ENCODE results near the gene IFNGR2.
"Not testable (repeated sequence)": the region's sequence is repeated elsewhere in the genome, so short reads cannot be mapped to it uniquely, and the experiment has no call there.

The IFNGR2 gene

DNA sequence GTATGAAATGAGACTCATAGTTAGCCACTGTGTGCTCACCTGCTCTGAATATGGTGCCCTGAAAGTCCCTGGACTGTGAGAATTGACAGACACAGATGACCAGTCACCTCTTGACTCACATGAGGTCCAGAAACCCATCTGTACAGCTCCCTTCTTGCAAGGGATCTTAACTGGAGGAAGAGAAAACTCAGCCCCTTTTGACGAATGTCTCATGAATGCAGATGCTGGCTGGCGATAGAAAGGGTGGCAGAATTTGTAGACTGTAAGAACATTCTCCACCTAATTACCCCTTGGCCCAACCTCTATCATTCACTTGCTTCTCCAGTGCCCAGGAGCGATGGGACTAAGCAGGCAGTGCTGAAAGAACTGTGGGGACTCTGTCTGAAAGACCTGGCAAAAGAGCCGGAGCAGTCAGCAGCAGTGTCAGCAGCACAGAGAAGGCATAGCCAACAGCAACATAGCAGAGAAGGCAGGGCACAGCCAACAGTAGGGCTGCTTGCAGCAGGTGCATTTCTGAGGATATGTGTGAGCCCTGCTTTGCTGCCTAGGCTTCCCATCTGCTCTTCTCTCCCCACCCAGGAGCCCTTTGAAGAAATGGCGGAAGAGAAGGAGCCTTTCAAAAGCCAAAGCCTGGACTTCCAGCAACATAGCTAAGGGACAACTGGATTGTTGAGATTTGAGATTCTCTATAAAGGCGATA, 25.8 kb upstream of the IFNGR2 start:
- DNase-seq (ENCODE audit: low read depth): no peak

DNA sequence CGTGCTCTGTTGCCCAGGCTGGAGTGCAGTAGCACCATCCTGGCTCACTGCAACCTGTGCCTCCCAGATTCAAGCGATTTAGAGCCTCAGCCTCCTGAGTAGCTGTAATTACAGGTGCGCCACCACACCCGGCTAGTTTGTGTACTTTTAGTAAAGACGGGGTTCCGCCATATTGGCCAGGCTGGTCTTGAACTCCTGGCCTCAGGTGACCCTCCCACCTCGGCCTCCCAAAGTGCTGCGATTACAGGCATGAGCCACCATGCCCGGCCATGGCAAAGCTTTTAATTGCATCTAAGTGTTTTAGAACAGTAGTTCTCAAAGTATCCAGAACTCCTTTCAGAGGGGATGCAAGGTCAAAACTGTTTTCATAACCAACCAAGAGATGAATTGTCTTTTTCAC, 25.1 kb upstream of the IFNGR2 start:
- DNase-seq (ENCODE audit: low read depth): no peak

DNA sequence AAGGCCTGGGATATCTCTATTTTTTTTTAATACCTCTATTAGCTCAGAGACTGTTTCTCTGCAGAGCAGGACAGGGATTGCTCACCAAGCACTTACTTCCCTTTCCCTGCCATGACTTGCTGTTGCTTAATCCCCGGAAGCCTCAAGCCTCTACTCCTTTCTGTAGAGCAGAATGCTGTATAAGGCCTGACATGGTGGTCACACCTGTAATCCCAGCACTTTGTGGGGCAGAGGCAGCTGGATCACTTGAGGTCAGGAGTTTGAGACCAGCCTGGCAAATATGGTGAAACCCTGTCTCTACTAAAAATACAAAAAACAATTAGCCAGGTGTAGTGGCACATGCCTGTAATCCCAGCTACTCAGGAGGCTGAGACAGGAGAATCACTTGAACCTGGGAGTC, 23.3 kb upstream of the IFNGR2 start:
- not testable (repeated sequence) for DNase-seq (ENCODE audit: low read depth)

DNA sequence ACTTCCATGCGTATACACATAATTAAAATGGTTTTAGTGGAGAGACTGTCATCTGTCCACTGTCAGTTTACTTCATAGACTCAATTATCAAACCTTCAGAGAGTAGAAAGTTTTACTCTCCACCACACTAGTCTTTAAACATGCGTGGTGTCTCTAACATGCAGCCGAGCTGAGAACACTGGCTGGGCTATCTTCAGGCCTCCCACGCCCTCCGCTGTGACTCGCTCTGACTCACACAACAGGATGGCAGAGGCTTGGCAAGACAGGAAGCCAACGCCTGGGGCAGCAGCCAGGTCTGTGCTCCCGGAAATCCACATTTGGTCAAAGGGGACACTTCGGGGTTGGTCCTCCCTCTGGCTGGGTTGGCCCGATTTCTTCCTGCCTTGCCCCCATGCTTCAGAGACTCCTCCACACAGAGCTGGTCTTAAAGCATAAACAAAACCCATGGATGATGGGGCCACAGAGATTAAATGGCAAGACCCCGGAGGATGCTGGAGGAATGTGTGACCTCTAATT, 22.7 kb upstream of the IFNGR2 start:
- peak; percentile 63 for DNase-seq (ENCODE audit: low read depth)

DNA sequence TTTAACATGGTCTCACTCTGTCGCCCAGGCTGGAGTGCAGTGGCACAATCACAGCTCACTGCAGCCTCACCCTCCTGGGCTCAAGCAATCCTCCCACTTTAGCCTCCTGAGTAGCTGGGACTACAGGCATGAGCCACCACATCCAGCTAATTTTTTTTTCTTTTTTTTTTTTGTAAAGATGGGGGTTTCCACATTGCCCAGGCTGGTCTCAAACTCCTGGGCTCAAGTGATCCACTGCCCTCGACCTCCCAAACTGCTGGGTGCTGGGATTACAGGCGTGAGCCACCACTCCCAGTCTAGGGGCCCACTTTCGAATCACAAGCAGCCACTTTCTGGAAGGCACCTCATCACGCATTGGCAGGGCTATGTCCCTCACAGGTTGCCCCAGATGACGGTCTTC, 21.8 kb upstream of the IFNGR2 start:
- DNase-seq (ENCODE audit: low read depth): not testable (repeated sequence)

DNA sequence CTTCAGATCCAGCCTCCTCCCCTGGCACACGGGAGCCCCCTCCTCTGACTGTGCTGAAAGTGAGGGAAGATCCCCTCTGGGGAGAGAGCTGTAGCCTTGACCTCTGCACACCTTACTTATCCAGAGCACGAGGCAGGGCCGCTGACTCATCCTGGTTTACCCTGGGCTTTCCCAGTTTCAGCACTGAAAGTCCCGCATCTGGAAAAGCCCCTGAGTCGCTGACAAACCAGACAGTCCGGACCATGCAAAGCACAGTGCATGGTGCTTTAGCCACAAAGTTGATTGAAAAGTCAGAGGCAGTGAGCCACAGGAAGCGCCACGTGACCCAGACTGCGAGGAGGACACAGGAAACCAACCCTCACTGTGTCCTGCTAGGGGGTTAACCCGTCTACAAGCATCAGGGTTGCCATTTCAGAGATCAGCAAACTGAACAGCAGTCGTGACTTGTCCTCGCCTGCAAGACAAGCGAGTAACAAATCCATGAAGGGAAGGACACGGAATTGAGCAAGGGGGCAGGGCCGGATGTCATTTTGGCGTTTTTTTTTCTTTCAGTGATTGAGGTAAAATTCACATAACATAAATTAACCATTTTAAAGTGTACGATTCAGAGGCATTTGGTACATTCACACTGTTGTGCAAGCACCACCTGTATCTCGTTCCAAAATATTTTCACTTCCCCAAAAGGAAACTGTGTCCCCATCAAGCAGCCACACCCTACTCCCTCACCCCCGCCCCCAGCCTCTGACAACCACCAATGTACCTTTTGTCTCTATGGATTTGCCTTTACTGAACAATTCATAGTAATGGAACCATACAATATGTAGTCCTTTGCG, 19.9 kb upstream of the IFNGR2 start:
- peak; percentile 32 for DNase-seq (ENCODE audit: low read depth)

DNA sequence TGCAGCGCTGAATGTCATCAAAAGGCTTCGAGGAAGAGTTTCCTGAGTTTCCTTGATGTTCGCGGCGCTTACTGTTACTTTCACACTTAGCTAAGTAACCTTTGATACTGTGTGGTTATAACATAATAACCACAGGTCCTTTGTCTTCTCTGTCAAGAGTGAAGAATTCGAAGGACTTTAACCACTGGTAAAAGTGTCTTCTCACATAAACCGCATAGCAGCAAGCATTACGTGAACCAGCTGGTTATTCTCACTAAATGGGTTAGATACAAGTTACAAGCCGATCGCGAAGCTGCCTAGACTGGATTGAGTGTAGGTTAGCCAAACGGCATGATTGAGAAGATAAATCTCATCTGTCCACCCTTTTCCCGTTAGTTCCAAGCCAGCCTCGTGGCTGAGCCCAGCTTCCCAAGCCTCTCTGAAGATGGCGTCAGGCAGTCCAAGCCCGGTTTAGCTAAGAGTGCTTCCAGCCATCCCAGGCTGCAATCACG, 18.3 kb upstream of the IFNGR2 start:
- DNase-seq (ENCODE audit: low read depth): no peak

DNA sequence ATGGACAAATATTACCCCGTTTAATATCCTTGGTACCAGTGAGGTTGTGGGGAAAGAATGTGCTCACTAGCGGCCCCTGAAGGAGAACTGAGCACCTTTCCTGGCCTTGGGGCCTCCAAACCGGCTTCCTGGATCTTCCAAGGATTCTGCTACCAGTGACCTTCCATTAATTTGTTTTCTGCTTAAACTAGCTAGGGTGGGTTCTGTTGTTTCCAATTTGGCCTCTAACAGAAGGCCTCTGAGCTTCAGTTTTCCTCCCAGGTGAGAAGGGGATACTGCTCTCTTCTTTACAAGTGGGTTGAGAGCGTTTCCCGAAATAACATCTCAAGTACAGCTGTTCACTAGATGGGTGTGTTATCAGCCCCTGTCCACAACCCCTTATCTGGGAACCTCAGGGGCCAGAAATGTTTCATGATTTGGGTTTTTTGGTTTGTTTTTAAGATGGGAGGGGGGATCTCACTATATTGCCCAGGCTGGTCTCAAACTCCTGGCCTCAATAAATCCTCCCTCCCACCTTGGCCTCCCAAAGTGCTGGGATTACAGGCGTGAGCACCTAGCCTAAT, 16.9 kb upstream of the IFNGR2 start:
- DNase-seq (ENCODE audit: low read depth): no peak

DNA sequence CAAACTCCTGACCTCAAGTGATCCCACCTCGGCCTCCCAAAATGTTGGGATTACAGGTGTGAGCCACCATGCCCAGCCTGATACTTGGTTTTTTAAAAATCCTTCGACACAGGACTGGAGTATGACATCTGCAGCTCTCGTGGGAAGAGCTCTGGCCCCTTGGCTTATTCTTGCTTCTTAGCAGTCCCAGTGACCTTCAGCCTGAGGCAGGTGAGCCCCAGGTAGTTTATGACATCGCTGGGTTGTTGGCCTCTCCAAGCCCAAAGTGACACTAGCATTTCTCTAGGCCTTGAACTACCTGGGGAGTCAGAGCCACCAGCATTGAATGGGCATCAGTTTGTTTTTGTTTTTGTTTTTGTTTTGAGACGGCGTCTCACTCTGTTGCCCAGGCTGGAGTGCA, 15.9 kb upstream of the IFNGR2 start:
- DNase-seq (ENCODE audit: low read depth): no peak

DNA sequence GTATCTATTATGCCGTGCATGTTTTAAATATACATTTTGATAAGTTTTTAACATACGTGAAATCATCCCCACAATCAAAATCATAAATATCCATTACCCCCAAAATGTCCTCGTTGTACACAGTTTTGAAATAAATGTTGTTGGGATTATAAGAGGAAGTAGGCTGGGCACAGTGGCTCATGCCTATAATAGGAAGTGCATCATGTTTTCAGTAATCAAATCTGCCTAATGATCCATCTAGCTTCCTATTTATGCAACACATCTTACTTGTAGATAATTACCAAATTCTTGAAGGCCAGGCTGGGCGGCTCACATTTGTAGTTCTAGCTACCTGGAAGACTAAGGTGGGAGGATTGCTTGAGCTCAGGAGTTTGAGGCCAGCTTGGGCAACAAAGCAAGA, 15.0 kb upstream of the IFNGR2 start:
- no peak for DNase-seq (ENCODE audit: low read depth)

DNA sequence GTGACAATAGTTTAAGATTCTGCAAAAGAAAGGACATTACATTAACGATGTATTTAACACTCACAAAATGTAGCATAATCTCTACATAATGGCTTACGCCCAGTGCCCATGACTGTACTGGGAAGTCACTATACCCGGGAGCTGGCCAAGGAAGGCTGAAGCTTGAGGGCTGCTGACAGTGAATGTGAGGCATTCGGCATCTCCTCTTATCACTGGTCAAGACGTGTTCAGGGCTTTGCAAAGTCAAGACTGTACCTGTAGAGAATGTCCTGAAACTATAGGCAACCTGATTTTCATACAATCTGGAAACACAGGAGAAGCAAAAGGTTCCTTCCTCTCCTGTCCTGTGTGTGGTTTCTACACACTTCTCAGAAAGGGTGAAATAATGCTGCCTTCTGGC, 12.7 kb upstream of the IFNGR2 start:
- no peak for DNase-seq (ENCODE audit: low read depth)

DNA sequence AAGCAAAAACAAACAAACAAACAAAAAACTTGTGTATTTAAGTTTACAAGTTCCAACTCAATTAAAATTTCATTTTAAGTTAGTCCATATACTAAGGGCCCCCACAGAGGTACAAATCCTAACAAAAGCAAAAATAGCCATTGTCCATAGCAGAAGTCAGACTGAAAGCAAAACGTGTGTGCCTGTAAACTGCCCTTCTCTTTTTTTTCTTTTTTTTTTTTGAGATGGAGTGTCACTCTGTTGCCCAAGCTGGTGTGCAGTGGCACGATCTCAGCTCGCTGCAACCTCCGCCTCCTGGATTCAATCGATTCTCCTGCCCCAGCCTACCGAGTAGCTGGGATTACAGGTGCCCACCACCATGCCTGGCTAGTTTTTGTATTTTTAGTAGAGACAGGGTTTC, 11.6 kb upstream of the IFNGR2 start:
- DNase-seq (ENCODE audit: low read depth): no peak

DNA sequence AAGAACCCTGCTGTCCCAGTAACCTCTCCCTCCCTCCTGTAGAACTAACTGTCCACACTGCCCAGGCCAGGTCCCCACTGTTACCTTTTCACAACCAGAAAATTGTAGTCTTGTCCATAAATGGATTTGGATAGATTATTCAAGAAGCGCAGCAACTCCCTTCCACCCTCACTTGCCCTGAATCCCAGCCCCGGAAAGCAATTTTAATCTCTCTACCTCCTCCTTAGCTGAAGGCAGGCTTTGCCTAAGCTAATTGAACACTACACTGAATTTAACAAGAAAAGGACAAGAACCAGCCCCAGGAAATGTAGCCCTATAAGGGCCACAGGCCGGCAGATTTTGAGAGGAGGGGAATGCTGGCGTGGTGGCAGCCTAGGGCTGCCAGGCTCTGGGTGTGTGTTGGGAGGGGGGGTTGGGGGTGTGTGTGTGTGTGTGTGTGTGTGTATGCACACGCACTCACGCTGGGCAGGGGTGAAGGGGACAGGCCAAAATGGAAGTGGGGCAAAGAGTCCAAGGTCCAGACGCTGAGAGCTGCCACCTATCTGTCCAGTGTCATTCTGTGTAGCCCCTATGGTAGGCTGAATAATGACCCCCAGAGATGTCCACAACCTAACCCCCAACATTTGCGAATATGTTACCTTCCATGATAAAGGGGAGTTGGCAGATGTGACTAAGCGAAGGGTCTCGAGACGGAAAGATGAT, 10.8 kb upstream of the IFNGR2 start:
- no peak for DNase-seq (ENCODE audit: low read depth)

DNA sequence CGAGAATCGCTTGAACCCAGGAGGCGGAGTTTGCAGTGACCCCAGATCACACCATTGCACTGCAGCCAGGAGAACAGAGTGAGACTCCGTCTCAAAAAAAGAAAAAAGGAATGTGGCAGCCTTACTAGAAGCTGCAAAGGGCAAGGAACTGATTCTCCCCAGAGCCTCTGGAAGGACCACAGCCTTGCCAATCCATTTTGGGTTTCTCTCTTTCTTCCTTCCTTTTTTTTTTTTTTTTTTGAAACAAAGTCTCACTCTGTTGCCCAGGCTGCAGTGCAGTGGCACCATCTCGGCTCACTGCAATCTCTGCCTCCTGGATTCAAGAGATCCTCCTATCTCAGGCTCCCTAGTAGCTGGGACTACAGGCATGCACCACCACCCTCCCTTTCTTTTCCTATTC, 9.9 kb upstream of the IFNGR2 start:
- DNase-seq (ENCODE audit: low read depth): no peak

DNA sequence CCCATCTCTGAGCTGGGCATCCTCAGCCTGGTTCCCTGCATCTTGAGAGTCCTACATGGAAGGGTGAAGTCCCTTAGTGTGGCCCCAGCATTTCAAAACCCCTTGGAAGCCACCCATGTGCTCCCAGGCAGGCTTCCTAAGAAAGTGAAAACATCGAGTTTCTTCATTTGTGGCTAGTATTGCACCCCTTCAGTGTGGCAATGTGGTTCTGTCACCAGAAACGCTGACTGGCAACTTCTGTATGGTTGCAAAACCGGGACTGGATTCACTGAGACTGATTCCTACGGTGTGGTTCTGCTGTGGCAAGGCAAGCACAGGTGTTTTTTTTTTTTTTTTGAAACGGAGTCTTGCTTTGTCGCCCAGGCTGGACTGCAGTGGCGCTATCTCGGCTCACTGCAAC, 9.0 kb upstream of the IFNGR2 start:
- no peak for DNase-seq (ENCODE audit: low read depth)

DNA sequence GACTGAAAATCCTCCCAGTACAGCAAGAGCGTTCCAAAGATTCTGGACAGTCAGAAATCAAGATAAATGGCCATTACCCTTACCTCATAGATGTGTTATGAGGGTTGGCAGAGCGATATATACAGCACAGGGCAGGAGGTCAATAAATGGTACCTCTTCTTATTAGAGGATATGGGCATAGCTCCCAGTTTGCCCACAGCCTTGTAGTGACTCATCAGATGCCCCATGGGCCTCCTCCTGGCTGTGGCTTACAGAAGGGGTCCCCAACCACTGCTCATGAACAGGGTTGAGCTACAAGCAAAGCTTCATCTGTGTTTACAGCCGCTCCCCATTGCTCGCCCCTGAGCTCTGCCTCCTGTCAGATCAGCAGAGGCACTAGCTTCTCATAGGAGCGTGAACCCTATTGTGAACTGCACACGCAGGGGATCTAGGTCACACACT, 7.3 kb upstream of the IFNGR2 start:
- no peak for DNase-seq (ENCODE audit: low read depth)

DNA sequence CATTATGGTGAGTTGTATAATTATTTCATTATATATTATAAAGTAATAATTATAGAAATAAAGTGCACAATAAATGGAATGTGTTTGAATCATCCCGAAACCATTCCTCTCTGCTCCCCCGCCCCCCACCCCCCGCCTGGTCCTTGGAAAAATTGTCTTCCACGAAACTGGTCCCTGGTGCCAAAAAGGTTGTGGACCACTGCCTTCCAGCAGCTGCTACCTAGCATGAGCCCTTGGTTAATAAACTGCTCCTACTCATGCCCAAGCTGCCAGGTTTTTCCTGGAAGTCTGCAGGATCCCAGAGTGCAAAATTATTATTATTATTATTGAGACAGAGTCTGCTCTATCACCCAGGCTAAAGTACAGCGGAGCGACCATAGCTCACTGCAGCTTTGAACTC, 6.8 kb upstream of the IFNGR2 start:
- DNase-seq (ENCODE audit: low read depth): no peak

DNA sequence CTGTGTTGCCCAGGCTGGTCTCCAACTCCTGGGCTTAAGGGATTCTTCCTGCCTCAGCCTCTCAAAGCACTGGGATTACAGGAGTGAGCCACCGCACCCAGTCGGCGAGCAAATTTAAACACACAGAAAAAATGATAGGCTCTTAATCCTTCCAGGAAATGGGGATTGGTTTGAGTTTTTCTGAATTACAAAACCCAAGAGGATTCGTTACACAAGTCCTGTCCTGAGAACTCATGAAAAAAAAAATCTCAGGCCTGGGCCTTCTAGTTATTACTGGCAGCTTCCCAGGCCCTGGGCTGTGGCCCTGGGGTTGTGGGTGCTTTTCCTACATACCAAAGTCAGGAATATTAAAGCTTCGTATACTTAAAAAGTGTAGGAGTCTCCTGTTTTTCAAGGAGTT, 6.3 kb upstream of the IFNGR2 start:
- no peak for DNase-seq (ENCODE audit: low read depth)

DNA sequence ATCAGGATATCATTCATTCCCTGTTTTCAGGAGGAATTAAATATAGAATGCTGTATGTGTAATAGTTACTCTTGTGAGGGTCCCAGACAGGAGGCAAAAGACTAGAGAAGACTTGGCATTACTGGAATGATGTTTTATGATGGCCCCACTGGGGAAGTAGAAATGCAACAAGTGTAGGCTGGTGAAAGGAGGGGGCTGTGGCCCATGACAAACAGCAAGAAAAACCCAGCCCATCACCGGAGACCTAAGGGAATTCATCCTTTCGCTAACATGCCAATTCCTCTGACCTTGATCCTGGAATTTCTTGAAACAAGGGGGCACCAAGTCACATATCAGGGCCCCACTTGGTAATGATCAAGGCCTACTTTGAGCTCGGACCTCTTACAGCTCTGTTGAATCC, 5.5 kb upstream of the IFNGR2 start:
- no peak for DNase-seq (ENCODE audit: low read depth)

DNA sequence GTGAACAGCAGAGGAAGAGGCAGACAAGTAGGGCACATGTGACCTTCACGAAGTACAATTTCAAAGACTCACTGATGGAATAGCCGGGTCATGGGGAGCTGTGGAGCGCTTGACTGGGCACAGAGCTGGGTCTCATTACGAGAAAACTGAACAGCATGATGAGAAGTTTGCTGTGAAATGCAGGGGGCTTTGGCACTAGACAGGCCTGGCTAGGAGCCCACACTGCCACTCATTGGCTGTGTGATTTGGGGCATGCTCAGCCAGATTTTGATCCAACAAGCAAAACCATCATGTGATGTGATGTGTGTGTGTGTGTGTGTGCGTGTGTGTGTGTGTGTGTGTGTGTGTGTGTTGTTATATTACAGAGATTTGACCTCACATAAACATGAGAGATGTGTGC, 4.9 kb upstream of the IFNGR2 start:
- no peak for DNase-seq (ENCODE audit: low read depth)

DNA sequence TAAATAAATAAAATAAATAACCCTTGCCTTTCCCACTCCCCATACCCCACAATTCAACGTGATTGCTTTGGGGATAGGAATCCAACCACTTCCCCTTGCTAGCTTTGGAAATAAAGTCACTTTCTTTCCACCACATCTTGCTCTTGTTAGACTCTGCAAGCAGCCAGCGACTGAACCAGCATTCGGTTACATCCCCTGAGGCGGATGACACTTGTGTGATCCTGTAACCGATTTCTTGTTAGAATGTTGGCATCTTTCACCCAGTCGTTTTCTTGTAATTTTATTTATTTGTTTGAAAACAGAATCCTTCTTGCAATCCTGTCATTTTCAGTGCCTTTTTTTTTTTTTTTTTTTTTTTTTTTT, 1.6 kb upstream of the IFNGR2 start:
- DNase-seq (ENCODE audit: low read depth): no peak
